NB4 (cell line): Measurements from ENCODE around the gene SPACA6.

Source experiments
- CTCF ChIP-seq: IDR thresholded peaks from one replicate; pipeline ENCODE4 v1.5.1; 2012; ENCODE audit warnings: low read depth, low read length
- MYC ChIP-seq: IDR thresholded peaks from 2 replicates; pipeline ENCODE4 v1.6.1; 2011; ENCODE audit warnings: low read depth, low read length
- POLR2A ChIP-seq: IDR thresholded peaks from 2 replicates; pipeline ENCODE4 v1.6.1; 2011; ENCODE audit warnings: mild to moderate bottlenecking; ENCODE audit not compliant: insufficient read length; ENCODE audit errors: extremely low read depth
- TF ChIP-seq, protein P1 (sequence below): IDR thresholded peaks from 2 replicates; pipeline ENCODE4 v1.6.1; 2011; ENCODE audit warnings: low read depth, low read length

- TF ChIP-seq CTCF (no peak), MYC (no peak), POLR2A (no peak)
- TF ChIP-seq, protein P1, sequence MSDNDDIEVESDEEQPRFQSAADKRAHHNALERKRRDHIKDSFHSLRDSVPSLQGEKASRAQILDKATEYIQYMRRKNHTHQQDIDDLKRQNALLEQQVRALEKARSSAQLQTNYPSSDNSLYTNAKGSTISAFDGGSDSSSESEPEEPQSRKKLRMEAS, result no peak
These were observed 49.7 kb downstream of the SPACA6 start for GRCh38 chr19:51742789-51743188.
